Natural killer cell (primary cell): ENCODE measurements around the gene SLC35F3. TPM values are rescaled to one million over a fixed set of nuclear protein-coding genes. Genes with fewer than 3 reads are reported as not detected.

Experiments
- ATAC-seq, 3 donors: fragments of 150-1000 bp in 2 of 3; fragments of 200-7000 bp in 1 of 3; cut with Tn5 transposase; 1 replicate in 1 of 3; 2 replicates in 2 of 3; pipeline ENCODE4 v1.10.0; 2021; ENCODE audit warnings: mild to moderate bottlenecking in 2 of 3, moderate library complexity in 2 of 3
- DNase-seq, 2 donors: peaks; one replicate each; pipeline versions ENCODE4 v3.0.0 to v3.0.0-alpha.2; 2013 to 2021; ENCODE audit warnings: mixed read lengths in 1 of 2
- H3K27ac ChIP-seq: one replicate; pipeline ENCODE4 v1.5.1; 2013; ENCODE audit warnings: mild to moderate bottlenecking, low read length
- H3K27me3 ChIP-seq: one replicate; pipeline ENCODE4 v1.6.1; 2013; ENCODE audit warnings: low read length; ENCODE audit not compliant: control insufficient read depth, insufficient read depth
- H3K36me3 ChIP-seq: one replicate; pipeline ENCODE4 v1.6.1; 2013; ENCODE audit warnings: low read length; ENCODE audit not compliant: control insufficient read depth, insufficient read depth
- H3K4me1 ChIP-seq: one replicate; pipeline ENCODE4 v1.6.1; 2013; ENCODE audit warnings: low read length; ENCODE audit not compliant: control insufficient read depth, insufficient read depth
- H3K4me3 ChIP-seq: one replicate; pipeline ENCODE4 v1.5.1; 2013; ENCODE audit warnings: low read length
- H3K9me3 ChIP-seq: one replicate; pipeline ENCODE4 v1.6.1; 2013; ENCODE audit warnings: low read length; ENCODE audit not compliant: control insufficient read depth, insufficient read depth
- H3K27ac Mint-ChIP-seq, 2 donors: one replicate each; pipeline ENCODE4 v1.8.0; 2022; ENCODE audit warnings: mild to moderate bottlenecking in 2 of 2, mixed read lengths in 2 of 2, moderate library complexity in 1 of 2
- H3K27me3 Mint-ChIP-seq, 2 donors: one replicate each; pipeline ENCODE4 v1.8.0; 2022; ENCODE audit warnings: low read depth in 2 of 2, mixed read lengths in 2 of 2
- H3K36me3 Mint-ChIP-seq: one replicate; pipeline ENCODE4 v1.8.0; 2022; ENCODE audit warnings: mixed read lengths
- H3K4me1 Mint-ChIP-seq, 2 donors: one replicate each; pipeline ENCODE4 v1.8.0; 2022; ENCODE audit warnings: mixed read lengths in 2 of 2
- H3K4me3 Mint-ChIP-seq: one replicate; pipeline ENCODE4 v1.8.0; 2022; ENCODE audit warnings: mild to moderate bottlenecking, moderate library complexity, mixed read lengths
- H3K9me3 Mint-ChIP-seq, 2 donors: one replicate each; pipeline ENCODE4 v1.8.0; 2022; ENCODE audit warnings: mixed read lengths in 2 of 2
- WGBS: methylation state at CpG from one replicate; pipeline ENCODE4 v1.1.7; 2013; ENCODE audit warnings: missing lambda C conversion rate; ENCODE audit not compliant: insufficient coverage; 5-methylcytosine and 5-hydroxymethylcytosine counted together
- intact Hi-C: fragments of 100-400 bp; cut with micrococcal nuclease; formaldehyde crosslinking; loops from one replicate; pipeline ENCODE4 v1.14.2; 2022
- total RNA-seq, 4 donors: library from RNA; stranded (reverse); fragments of 120-200 nt in 1 of 4; gene quantifications; one replicate each; pipeline versions ENCODE4 v1.2.3 to v1.2.4, GENCODE V29; 2013 to 2022
- TF ChIP-seq, protein P1 (sequence below): fragments of 200-600 bp; IDR thresholded peaks from one replicate; pipeline ENCODE4 v1.8.0; 2022; ENCODE audit warnings: antibody characterized with exemption

SLC35F3 gene
- total RNA-seq, 3 donors from 2014 or later (not counting 1 experiment from before 2014, with no cell fraction given), result not detected

DNA sequence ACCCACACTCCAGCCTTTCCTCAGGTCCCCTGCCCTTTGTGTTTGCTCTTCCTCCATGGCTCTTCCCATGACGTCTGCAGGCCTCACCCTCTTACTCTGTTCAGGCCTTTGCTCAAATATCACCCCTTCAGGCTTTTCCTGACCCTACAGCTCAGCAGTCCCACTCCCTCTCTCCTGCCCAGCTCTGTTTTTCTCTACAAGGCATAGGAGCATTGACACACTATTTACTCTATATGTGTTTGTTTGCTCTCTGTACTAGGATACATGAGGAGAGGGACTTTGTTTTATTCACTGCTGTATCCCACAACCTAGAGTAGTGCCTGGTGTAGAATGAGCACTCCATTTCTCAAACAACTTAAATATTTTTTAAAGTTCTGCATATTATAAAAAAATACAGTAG, 361.4 kb downstream of the SLC35F3 start:
- TF ChIP-seq, protein P1, sequence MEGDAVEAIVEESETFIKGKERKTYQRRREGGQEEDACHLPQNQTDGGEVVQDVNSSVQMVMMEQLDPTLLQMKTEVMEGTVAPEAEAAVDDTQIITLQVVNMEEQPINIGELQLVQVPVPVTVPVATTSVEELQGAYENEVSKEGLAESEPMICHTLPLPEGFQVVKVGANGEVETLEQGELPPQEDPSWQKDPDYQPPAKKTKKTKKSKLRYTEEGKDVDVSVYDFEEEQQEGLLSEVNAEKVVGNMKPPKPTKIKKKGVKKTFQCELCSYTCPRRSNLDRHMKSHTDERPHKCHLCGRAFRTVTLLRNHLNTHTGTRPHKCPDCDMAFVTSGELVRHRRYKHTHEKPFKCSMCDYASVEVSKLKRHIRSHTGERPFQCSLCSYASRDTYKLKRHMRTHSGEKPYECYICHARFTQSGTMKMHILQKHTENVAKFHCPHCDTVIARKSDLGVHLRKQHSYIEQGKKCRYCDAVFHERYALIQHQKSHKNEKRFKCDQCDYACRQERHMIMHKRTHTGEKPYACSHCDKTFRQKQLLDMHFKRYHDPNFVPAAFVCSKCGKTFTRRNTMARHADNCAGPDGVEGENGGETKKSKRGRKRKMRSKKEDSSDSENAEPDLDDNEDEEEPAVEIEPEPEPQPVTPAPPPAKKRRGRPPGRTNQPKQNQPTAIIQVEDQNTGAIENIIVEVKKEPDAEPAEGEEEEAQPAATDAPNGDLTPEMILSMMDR, result no peak
- H3K4me1 ChIP-seq, result no peaks in the 10 kb centered on the region
- H3K27me3 Mint-ChIP-seq, result peaks cover 8 to 20% of the 10 kb centered on the region in 2 donors
- no peaks in the 10 kb centered on the region for H3K36me3 ChIP-seq
- DNase-seq, result no peak
- no peak for ATAC-seq
- no peaks in the 10 kb centered on the region for H3K9me3 Mint-ChIP-seq
- no peak overlapping the region for H3K4me3 ChIP-seq
- no peak overlapping the region for H3K4me3 Mint-ChIP-seq
- no peak overlapping the region for H3K27ac Mint-ChIP-seq
- no peaks in the 10 kb centered on the region for H3K4me1 Mint-ChIP-seq
- H3K36me3 Mint-ChIP-seq, result no peaks in the 10 kb centered on the region
- WGBS, result 71% methylated on average over 1 of the region's 1 CpG
- H3K27ac ChIP-seq, result no peak overlapping the region
- no peaks in the 10 kb centered on the region for H3K9me3 ChIP-seq
- intact Hi-C loops, result no loop called here
- H3K27me3 ChIP-seq, result no peaks in the 10 kb centered on the region

DNA sequence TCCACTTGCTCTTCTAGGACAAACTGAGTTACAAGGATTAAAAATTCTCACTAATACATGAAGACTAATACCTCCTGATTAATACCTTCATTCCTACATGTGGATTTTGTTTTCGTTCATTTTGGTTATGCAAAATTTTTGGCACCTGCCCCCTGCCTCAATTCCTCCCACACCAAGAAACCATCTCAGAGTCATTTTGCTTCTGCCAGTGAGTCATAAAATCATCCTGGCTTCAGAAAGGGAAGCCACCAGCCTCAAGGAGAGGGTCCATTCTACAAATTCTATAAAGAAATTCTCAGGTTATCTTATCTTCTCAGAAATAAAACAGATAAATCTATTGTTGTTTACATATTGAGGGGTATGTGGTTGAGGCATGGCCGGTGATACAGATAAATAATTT, 365.6 kb downstream of the SLC35F3 start:
- WGBS, result 71% methylated on average over 1 of the region's 2 CpGs
- no peak for ATAC-seq

DNA sequence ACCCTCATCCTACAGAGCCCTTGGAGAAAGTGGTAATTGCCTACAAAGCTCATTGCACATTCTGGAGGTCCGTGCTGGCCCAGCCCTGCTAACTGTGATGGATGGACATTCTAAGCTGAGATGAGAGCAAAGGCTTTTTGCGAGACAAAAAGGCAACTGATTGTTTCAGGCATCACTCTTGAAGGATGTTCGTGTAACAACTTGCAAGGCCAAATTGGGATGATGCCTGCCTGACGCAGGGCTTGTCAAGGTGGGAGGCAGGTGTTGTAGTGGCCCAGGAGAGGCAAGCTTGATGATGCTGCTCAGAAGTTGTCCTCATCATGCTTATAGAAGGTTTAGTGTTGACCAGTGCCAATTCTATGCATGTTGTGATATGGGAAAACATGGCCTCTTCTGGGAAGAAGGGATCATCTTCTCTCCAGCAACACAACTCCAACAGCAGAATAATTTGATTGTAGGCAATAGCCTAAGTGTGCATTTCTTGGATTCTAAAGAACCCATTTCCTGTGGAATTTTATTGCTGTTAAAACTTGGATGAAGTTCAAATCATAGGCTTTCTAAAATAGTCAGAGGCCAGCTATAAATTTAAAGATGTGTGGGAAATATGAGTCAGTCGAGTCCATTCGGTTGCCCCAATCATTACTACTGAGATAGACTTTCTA, 366.2 kb downstream of the SLC35F3 start:
- no peaks in the 10 kb centered on the region for H3K36me3 Mint-ChIP-seq
- no peak overlapping the region for H3K27ac ChIP-seq
- H3K36me3 ChIP-seq, result no peaks in the 10 kb centered on the region
- H3K4me3 ChIP-seq, result no peak overlapping the region
- H3K4me3 Mint-ChIP-seq, result no peak overlapping the region
- WGBS, result 85% methylated on average over 6 of the region's 6 CpGs
- no peaks in the 10 kb centered on the region for H3K4me1 ChIP-seq
- ATAC-seq, result no peak
- no peak for DNase-seq
- H3K27me3 ChIP-seq, result no peaks in the 10 kb centered on the region
- H3K27me3 Mint-ChIP-seq, result peaks cover 8 to 39% of the 10 kb centered on the region in 2 donors
- H3K27ac Mint-ChIP-seq, result no peak overlapping the region
- H3K4me1 Mint-ChIP-seq, result no peaks in the 10 kb centered on the region
- H3K9me3 ChIP-seq, result no peaks in the 10 kb centered on the region
- TF ChIP-seq, protein P1, result no peak
- no peaks in the 10 kb centered on the region for H3K9me3 Mint-ChIP-seq
- intact Hi-C loops, result no loop called here

More for the DNA sequence above, 365.6 kb downstream of the SLC35F3 start:
- Histone ChIP-seq H3K4me1 (no peaks in the 10 kb centered on the region), H3K9me3 (no peaks in the 10 kb centered on the region), H3K27ac (no peak overlapping the region), H3K4me3 (no peak overlapping the region), H3K27me3 (no peaks in the 10 kb centered on the region), H3K36me3 (no peaks in the 10 kb centered on the region)
- Mint-ChIP-seq H3K36me3 (no peaks in the 10 kb centered on the region), H3K9me3 (no peaks in the 10 kb centered on the region), H3K4me3 (no peak overlapping the region), H3K27ac (no peak overlapping the region), H3K4me1 (no peaks in the 10 kb centered on the region), H3K27me3 (peaks cover 6 to 33% of the 10 kb centered on the region in 2 donors)
- TF ChIP-seq, protein P1, result no peak
- DNase-seq, result no peak
- intact Hi-C loops, result no loop called here

DNA sequence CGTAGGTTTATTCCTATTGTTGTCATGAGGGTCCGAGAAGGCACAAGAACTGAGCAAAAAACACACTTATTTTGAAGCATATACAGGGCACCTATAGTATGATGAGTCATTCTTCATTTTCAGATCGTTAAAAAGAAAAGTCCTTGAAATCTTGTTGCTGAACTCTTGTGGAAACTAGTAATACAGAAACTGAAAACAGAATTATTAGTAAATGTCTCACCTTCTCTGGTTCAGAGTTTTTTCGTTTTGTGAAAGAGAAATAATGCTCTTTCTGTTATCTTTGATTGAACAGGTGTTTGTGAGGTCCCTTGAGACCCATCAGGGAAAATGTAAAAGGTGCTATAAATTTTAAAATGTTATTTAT, 366.7 kb downstream of the SLC35F3 start:
- intact Hi-C loops, result no loop called here

More for the DNA sequence above, 366.7 kb downstream of the SLC35F3 start:
- Mint-ChIP-seq H3K4me1 (no peaks in the 10 kb centered on the region), H3K36me3 (no peaks in the 10 kb centered on the region), H3K4me3 (no peak overlapping the region), H3K9me3 (no peaks in the 10 kb centered on the region), H3K27ac (no peak overlapping the region), H3K27me3 (peaks cover 8 to 35% of the 10 kb centered on the region in 2 donors)
- ATAC-seq, result no peak
- TF ChIP-seq, protein P1, result no peak
- H3K4me3 ChIP-seq, result no peak overlapping the region
- DNase-seq, result no peak
- H3K9me3 ChIP-seq, result no peaks in the 10 kb centered on the region
- H3K36me3 ChIP-seq, result no peaks in the 10 kb centered on the region
- no peak overlapping the region for H3K27ac ChIP-seq
- no peaks in the 10 kb centered on the region for H3K27me3 ChIP-seq
- H3K4me1 ChIP-seq, result no peaks in the 10 kb centered on the region
- WGBS, result 61% methylated on average over 2 of the region's 4 CpGs
